IgD-negative memory B cell (primary cell): ENCODE measurements around the gene ZNF232. TPM values are rescaled to one million over a fixed set of nuclear protein-coding genes. Genes with fewer than 3 reads are reported as not detected.
"Not testable (repeated sequence)": the region's sequence is repeated elsewhere in the genome, so short reads cannot be mapped to it uniquely, and the experiment has no call there.

Source experiments
- H3K27ac Mint-ChIP-seq, 3 donors: one replicate each; pipeline ENCODE4 v1.8.0; 2020 to 2022; ENCODE audit warnings: mild to moderate bottlenecking in 3 of 3, mixed read lengths in 3 of 3, moderate library complexity in 1 of 3
- H3K27me3 Mint-ChIP-seq: one replicate; pipeline ENCODE4 v1.8.0; 2021; ENCODE audit warnings: mixed read lengths
- H3K36me3 Mint-ChIP-seq: one replicate; pipeline ENCODE4 v1.8.0; 2020; ENCODE audit warnings: mild to moderate bottlenecking, mixed read lengths
- H3K4me1 Mint-ChIP-seq, 3 donors: one replicate each; pipeline ENCODE4 v1.8.0; 2020 to 2022; ENCODE audit warnings: mixed read lengths in 3 of 3, mild to moderate bottlenecking in 1 of 3
- H3K4me3 Mint-ChIP-seq, 4 donors: one replicate each; pipeline ENCODE4 v1.8.0; 2020 to 2022; ENCODE audit warnings: mild to moderate bottlenecking in 4 of 4, mixed read lengths in 4 of 4, moderate library complexity in 3 of 4
- H3K9me3 Mint-ChIP-seq, 3 donors: one replicate each; pipeline ENCODE4 v1.8.0; 2020 to 2021; ENCODE audit warnings: mixed read lengths in 3 of 3, mild to moderate bottlenecking in 1 of 3
- polyA plus RNA-seq: library from polyadenylated mRNA; unstranded; fragments of 300-500 nt; fragmentation: Illumina TruSeq; gene quantifications from one replicate; pipeline ENCODE4 v1.2.3, GENCODE V29; 2021

Gene ZNF232
- polyA plus RNA-seq, 1 donor from 2014 or later: 11.7 TPM

DNA sequence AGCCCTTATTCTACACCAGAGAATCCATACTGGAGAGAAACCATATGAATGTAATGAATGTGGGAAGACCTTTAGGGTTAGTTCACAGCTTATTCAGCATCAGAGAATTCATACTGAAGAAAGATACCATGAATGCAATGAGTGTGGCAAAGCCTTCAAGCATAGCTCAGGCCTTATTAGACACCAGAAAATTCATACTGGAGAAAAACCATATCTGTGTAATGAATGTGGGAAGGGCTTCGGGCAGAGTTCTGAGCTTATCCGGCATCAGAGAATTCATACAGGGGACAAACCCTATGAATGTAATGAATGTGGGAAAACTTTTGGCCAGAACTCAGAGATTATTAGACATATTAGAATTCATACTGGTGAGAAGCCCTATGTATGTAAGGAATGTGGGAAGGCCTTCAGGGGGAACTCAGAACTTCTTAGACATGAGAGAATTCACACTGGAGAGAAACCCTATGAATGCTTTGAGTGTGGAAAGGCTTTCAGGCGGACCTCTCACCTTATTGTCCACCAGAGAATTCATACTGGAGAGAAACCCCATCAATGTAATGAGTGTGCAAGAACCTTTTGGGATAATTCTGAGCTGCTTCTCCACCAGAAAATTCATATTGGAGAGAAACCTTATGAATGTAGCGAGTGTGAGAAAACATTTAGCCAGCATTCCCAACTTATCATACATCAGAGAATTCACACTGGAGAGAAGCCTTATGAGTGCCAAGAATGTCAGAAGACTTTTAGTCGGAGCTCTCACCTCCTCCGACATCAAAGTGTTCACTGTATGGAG, 19.3 kb downstream of the ZNF232 start:
- Mint-ChIP-seq H3K9me3 (peaks cover 24 to 48% (median 42%) of the 10 kb centered on the region in 3 donors), H3K36me3 (peaks cover 37% of the 10 kb centered on the region), H3K27me3 (peaks cover 4% of the 10 kb centered on the region), H3K4me3 (peak overlapping the region in 1 of 4 donors; percentile 22), H3K27ac (no peak overlapping the region), H3K4me1 (peaks cover 3 to 6% (median 4%) of the 10 kb centered on the region in 3 donors)

DNA sequence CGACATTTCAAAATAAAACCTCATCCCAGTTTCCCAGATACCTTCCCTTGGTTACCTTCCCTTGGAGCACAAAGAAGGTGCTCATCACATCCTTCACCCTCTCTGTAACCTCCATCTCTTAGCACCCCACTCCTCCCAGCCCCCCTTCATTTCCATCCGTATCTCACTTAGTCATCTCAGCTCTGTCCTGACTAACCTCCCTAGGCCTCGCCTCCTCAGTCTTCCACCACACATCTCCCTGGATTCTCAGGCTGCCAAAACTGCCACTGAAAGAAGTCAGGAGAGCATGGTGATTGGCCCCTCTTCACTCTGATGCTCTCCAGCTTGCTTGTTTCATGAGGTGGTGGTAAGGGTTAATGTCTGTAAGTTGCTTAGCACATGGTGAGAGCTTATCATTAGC, 31.1 kb downstream of the ZNF232 start:
- Mint-ChIP-seq H3K4me1 (peaks cover 14 to 24% (median 16%) of the 10 kb centered on the region in 3 donors), H3K27me3 (no peaks in the 10 kb centered on the region), H3K4me3 (peak overlapping the region in 1 of 4 donors; percentile 53), H3K9me3 (peaks cover 5 to 11% (median 9%) of the 10 kb centered on the region in 3 donors), H3K36me3 (peaks cover 19% of the 10 kb centered on the region), H3K27ac (no peak overlapping the region)

DNA sequence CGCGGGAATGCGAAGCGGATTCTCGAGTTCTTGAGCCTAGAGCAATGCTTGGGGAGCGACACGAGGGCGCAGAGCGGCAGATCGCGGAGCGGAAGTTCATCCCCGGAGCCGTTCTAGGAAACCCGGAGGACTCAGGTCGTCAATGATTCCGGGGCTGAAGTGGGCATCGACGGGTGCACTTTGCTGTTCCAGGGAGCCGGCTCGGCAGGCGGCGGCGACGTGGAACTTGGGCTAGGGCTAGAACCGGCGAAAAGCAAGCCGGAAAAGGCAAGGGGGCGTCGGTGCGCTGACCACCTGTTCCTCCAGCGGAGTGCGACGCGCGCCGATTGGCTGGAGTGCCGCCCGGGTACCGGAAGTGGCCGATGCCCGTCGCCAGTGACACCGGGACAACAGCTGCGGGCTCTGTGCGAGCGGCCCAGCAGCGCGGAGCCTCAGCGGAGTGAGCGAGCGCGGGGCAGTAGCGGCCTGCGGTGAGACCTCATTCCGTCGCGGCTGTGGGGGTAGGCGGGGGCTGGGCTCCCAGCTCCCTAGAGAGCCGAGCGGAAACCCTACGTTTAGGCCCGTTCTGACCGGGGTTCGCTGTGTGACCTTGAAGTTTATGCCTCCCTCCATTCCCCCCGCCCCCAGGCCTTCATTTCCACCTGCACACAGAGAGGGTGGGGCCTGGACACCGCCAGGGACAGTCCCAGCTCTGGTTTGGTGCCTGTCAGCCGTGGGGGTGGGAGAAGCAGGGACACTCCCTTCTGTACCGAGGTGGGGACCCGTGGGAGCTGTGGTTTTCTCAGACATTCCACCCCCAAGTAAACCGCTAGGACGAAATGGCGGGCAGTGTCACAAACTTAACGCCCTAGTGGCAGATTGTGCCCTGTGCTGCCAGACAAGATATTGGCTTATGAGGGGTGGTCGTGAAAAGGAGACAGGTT, 33.3 kb downstream of the ZNF232 start, which contains the start of gene ZFP3:
Gene ZFP3 (plus strand): TSS at position 362 of the 923 bp plus-strand sequence. CDS start 13,038 bp downstream, outside the sequence.
- no peaks in the 10 kb centered on the region for H3K27me3 Mint-ChIP-seq
- peaks cover 3 to 6% (median 5%) of the 10 kb centered on the region in 3 donors for H3K9me3 Mint-ChIP-seq
- peaks cover 9 to 22% (median 16%) of the 10 kb centered on the region in 3 donors for H3K4me1 Mint-ChIP-seq
- peak within 1 kb of the TSS; percentile 87 to 98 (median 96) for H3K4me3 Mint-ChIP-seq
- H3K36me3 Mint-ChIP-seq: peaks cover 10% of the 10 kb centered on the region
- peak within 1 kb of the TSS; percentile 51 to 97 (median 63) for H3K27ac Mint-ChIP-seq

DNA sequence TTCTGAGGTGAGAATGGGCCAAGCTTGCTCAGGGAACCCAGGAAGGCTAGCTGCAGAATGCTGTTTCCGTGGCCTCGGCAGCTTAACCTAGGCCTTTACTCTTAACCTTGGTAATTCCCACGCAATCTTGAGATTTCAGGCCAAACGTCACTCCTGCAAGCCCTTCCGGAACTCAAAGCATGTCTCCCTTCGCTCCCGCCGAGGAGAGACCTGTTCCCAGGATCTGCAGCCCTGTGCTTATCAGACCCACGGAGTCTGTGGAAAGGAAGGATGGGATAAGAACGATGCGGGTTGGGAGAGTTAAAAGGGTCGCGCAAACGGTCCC, 33.9 kb downstream of the ZNF232 start:
- peaks cover under 1 to 3% (median 1%) of the 10 kb centered on the region in 3 donors for H3K9me3 Mint-ChIP-seq
- peaks cover 9 to 20% (median 14%) of the 10 kb centered on the region in 3 donors for H3K4me1 Mint-ChIP-seq
- H3K27me3 Mint-ChIP-seq: no peaks in the 10 kb centered on the region
- peaks cover 7% of the 10 kb centered on the region for H3K36me3 Mint-ChIP-seq
- H3K27ac Mint-ChIP-seq: peak overlapping the region; percentile 51 to 97 (median 63)
- H3K4me3 Mint-ChIP-seq: peak overlapping the region; percentile 87 to 98 (median 96)

GRCh38 chr17:5077275-5077674, 34.4 kb downstream of the ZNF232 start:
- not testable (repeated sequence) for H3K9me3 Mint-ChIP-seq, H3K36me3 Mint-ChIP-seq, H3K27me3 Mint-ChIP-seq
- peak overlapping the region; percentile 87 to 98 (median 96) for H3K4me3 Mint-ChIP-seq
- peaks cover 9 to 20% (median 14%) of the 10 kb centered on the region in 3 donors for H3K4me1 Mint-ChIP-seq
- H3K27ac Mint-ChIP-seq: peak overlapping the region in 1 of 3 donors; percentile 51

- H3K36me3 Mint-ChIP-seq, H3K9me3 Mint-ChIP-seq, H3K27ac Mint-ChIP-seq, H3K27me3 Mint-ChIP-seq: not testable (repeated sequence)
- peak overlapping the region in 2 of 4 donors; percentile 18 to 74 for H3K4me3 Mint-ChIP-seq
- peaks cover 9 to 15% (median 14%) of the 10 kb centered on the region in 3 donors for H3K4me1 Mint-ChIP-seq
Observed at GRCh38 chr17:5075472-5075871, 36.2 kb downstream of the ZNF232 start.

GRCh38 chr17:5069724-5070123, 42.0 kb downstream of the ZNF232 start:
- no peaks in the 10 kb centered on the region for H3K36me3 Mint-ChIP-seq
- peaks cover 2% of the 10 kb centered on the region for H3K27me3 Mint-ChIP-seq
- no peaks in the 10 kb centered on the region for H3K9me3 Mint-ChIP-seq
- H3K4me3 Mint-ChIP-seq: peak overlapping the region in 1 of 4 donors; percentile 54
- no peak overlapping the region for H3K27ac Mint-ChIP-seq
- H3K4me1 Mint-ChIP-seq: no peaks in the 10 kb centered on the region

DNA sequence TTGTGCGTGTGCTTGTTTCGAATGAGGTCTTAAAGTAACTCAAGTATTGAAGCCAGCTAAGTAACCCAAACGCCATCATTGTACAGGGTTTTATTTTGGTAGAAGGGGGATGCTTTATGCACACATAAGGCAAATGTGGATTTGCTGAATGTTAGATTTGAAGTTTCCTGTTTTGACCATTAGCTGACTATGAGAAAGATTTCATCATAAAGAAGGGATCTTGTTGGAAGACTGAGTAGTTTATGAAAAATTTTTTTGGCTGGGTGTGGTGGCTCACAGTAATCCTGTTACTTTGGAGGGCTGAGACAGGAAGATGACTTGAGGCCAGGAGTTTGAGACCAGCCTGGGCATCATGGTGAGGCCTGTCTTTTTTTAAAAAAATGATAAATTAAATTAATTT, 43.4 kb downstream of the ZNF232 start:
- no peak overlapping the region for H3K27ac Mint-ChIP-seq
- H3K4me3 Mint-ChIP-seq: no peak overlapping the region
- H3K9me3 Mint-ChIP-seq: no peaks in the 10 kb centered on the region
- H3K36me3 Mint-ChIP-seq: no peaks in the 10 kb centered on the region
- peaks cover 2% of the 10 kb centered on the region for H3K27me3 Mint-ChIP-seq
- no peaks in the 10 kb centered on the region for H3K4me1 Mint-ChIP-seq

- H3K36me3 Mint-ChIP-seq: no peaks in the 10 kb centered on the region
- H3K27me3 Mint-ChIP-seq: peaks cover 2% of the 10 kb centered on the region
- peaks cover 0 to 7% (median 2%) of the 10 kb centered on the region in 3 donors for H3K4me1 Mint-ChIP-seq
- no peak overlapping the region for H3K27ac Mint-ChIP-seq
- H3K9me3 Mint-ChIP-seq: no peaks in the 10 kb centered on the region
- no peak overlapping the region for H3K4me3 Mint-ChIP-seq
Observed at GRCh38 chr17:5065227-5065744, 46.4 kb downstream of the ZNF232 start.

Other genes with a start within 250 kb of the ZNF232 start
- 1.0 TPM for gene C17orf107, start 212.3 kb downstream of the ZNF232 start, polyA plus RNA-seq
- 0.89 TPM for gene CHRNE, start 208.8 kb downstream of the ZNF232 start, polyA plus RNA-seq
- gene GP1BA, start 179.6 kb downstream of the ZNF232 start, polyA plus RNA-seq: 0.26 TPM
- gene SLC25A11, start 171.8 kb downstream of the ZNF232 start, polyA plus RNA-seq: 70.9 TPM
- gene RNF167, start 171.6 kb downstream of the ZNF232 start, polyA plus RNA-seq: 27.3 TPM
- 1,903 TPM for gene PFN1, start 163.3 kb downstream of the ZNF232 start, polyA plus RNA-seq
- gene ENO3, start 160.8 kb downstream of the ZNF232 start, polyA plus RNA-seq: 3.1 TPM
- gene SPAG7, start 144.1 kb downstream of the ZNF232 start, polyA plus RNA-seq: 97.1 TPM
- 19.1 TPM for gene CAMTA2, start 124.2 kb downstream of the ZNF232 start, polyA plus RNA-seq
- 0.36 TPM for gene INCA1, start 114.4 kb downstream of the ZNF232 start, polyA plus RNA-seq
- gene KIF1C, start 113.9 kb downstream of the ZNF232 start, polyA plus RNA-seq: 15.0 TPM
- not detected for gene SLC52A1, start 76.5 kb downstream of the ZNF232 start, polyA plus RNA-seq
- 1.4 TPM for gene ZFP3, start 33.4 kb downstream of the ZNF232 start, polyA plus RNA-seq
- gene USP6, start 4.2 kb upstream of the ZNF232 start, polyA plus RNA-seq: 0.05 TPM
- 2.1 TPM for gene ZNF594, start 80.0 kb upstream of the ZNF232 start, polyA plus RNA-seq
- gene SCIMP, start 123.0 kb upstream of the ZNF232 start, polyA plus RNA-seq: 325 TPM
- 62.9 TPM for gene RABEP1, start 170.4 kb upstream of the ZNF232 start, polyA plus RNA-seq